Nephron (organoid): Measurements from ENCODE around the gene MORN1.

Experiments
- H3K27ac Mint-ChIP-seq, 3 experiments: 2 replicates each; pipeline ENCODE4 v1.8.0; 2020; ENCODE audit warnings: mixed read lengths in 3 of 3, mild to moderate bottlenecking in 2 of 3, moderate library complexity in 1 of 3
- H3K27me3 Mint-ChIP-seq: 2 replicates; pipeline ENCODE4 v1.8.0; 2021; ENCODE audit warnings: low read depth, mild to moderate bottlenecking, moderate library complexity, mixed read lengths
- H3K36me3 Mint-ChIP-seq: 2 replicates; pipeline ENCODE4 v1.8.0; 2020; ENCODE audit warnings: low read depth, mixed read lengths
- H3K4me1 Mint-ChIP-seq: 2 replicates; pipeline ENCODE4 v1.8.0; 2020; ENCODE audit warnings: mixed read lengths
- H3K4me3 Mint-ChIP-seq, 3 experiments: 2 replicates each; pipeline ENCODE4 v1.8.0; 2020; ENCODE audit warnings: mild to moderate bottlenecking in 3 of 3, mixed read lengths in 3 of 3, moderate library complexity in 2 of 3
- H3K9me3 Mint-ChIP-seq: 2 replicates; pipeline ENCODE4 v1.8.0; 2020; ENCODE audit warnings: mixed read lengths
- CTCF ChIP-seq, 3 experiments: fragments of 200-600 bp; sonication (generic); IDR thresholded peaks; one replicate each; pipeline ENCODE4 v1.5.0; 2021; ENCODE audit warnings: antibody characterized with exemption in 3 of 3; ENCODE audit not compliant: unreplicated experiment in 3 of 3

The MORN1 gene

GRCh38 chr1:2303781-2304180 lies 87.6 kb downstream of the MORN1 start:
- no peak for TF ChIP-seq CTCF (IDR thresholded peaks at IDR 0.05; ENCODE audit: unreplicated experiment in 3 of 3)
- Mint-ChIP-seq H3K27ac (no peak overlapping the region), H3K27me3 (no peaks in the 10 kb centered on the region), H3K4me3 (no peak overlapping the region), H3K36me3 (peaks cover 26% of the 10 kb centered on the region), H3K4me1 (peaks cover 24% of the 10 kb centered on the region), H3K9me3 (no peaks in the 10 kb centered on the region)

GRCh38 chr1:2303016-2303775 lies 88.2 kb downstream of the MORN1 start:
- H3K27ac Mint-ChIP-seq: no peak overlapping the region
- no peak overlapping the region for H3K4me3 Mint-ChIP-seq
- H3K4me1 Mint-ChIP-seq: peaks cover 26% of the 10 kb centered on the region
- no peaks in the 10 kb centered on the region for H3K9me3 Mint-ChIP-seq
- peaks cover 21% of the 10 kb centered on the region for H3K36me3 Mint-ChIP-seq
- no peaks in the 10 kb centered on the region for H3K27me3 Mint-ChIP-seq
- TF ChIP-seq CTCF (IDR thresholded peaks at IDR 0.05; ENCODE audit: unreplicated experiment in 3 of 3): no peak

- H3K4me3 Mint-ChIP-seq: no peak overlapping the region
- H3K27me3 Mint-ChIP-seq: no peaks in the 10 kb centered on the region
- no peak for TF ChIP-seq CTCF (IDR thresholded peaks at IDR 0.05; ENCODE audit: unreplicated experiment in 3 of 3)
- peaks cover 13% of the 10 kb centered on the region for H3K36me3 Mint-ChIP-seq
- H3K4me1 Mint-ChIP-seq: peaks cover 19% of the 10 kb centered on the region
- H3K9me3 Mint-ChIP-seq: no peaks in the 10 kb centered on the region
- no peak overlapping the region for H3K27ac Mint-ChIP-seq
Observed at GRCh38 chr1:2302292-2302925, 88.9 kb downstream of the MORN1 start.

GRCh38 chr1:2301607-2302291 lies 89.6 kb downstream of the MORN1 start:
- peaks cover 9% of the 10 kb centered on the region for H3K36me3 Mint-ChIP-seq
- H3K4me1 Mint-ChIP-seq: peaks cover 20% of the 10 kb centered on the region
- no peak overlapping the region for H3K27ac Mint-ChIP-seq
- H3K4me3 Mint-ChIP-seq: no peak overlapping the region
- no peak for TF ChIP-seq CTCF (IDR thresholded peaks at IDR 0.05; ENCODE audit: unreplicated experiment in 3 of 3)
- H3K27me3 Mint-ChIP-seq: no peaks in the 10 kb centered on the region
- no peaks in the 10 kb centered on the region for H3K9me3 Mint-ChIP-seq

GRCh38 chr1:2300851-2301606 lies 90.3 kb downstream of the MORN1 start:
- H3K27ac Mint-ChIP-seq: no peak overlapping the region
- H3K36me3 Mint-ChIP-seq: peaks cover 8% of the 10 kb centered on the region
- TF ChIP-seq CTCF (IDR thresholded peaks at IDR 0.05; ENCODE audit: unreplicated experiment in 3 of 3): no peak
- H3K9me3 Mint-ChIP-seq: no peaks in the 10 kb centered on the region
- H3K27me3 Mint-ChIP-seq: no peaks in the 10 kb centered on the region
- no peak overlapping the region for H3K4me3 Mint-ChIP-seq
- H3K4me1 Mint-ChIP-seq: peaks cover 25% of the 10 kb centered on the region
